ENCODE data around the gene WDR87. TPM values are rescaled to one million over a fixed set of nuclear protein-coding genes. Genes with fewer than 3 reads are reported as not detected.

The WDR87 gene
- total and polyA plus RNA-seq, 10 of the 15 experiments (the other 5 are each of a cell fraction or from before 2014, with no cell fraction given): not detected

- TF ChIP-seq, protein P1, sequence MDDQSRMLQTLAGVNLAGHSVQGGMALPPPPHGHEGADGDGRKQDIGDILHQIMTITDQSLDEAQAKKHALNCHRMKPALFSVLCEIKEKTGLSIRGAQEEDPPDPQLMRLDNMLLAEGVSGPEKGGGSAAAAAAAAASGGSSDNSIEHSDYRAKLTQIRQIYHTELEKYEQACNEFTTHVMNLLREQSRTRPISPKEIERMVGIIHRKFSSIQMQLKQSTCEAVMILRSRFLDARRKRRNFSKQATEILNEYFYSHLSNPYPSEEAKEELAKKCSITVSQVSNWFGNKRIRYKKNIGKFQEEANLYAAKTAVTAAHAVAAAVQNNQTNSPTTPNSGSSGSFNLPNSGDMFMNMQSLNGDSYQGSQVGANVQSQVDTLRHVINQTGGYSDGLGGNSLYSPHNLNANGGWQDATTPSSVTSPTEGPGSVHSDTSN (IDR thresholded peaks at IDR 0.05; ENCODE audit: insufficient replicate concordance, low read depth, low read length): no peak
- TF ChIP-seq CBFB (IDR thresholded peaks at IDR 0.05; ENCODE audit: low read depth) (no peak), CHD1 (IDR thresholded peaks at IDR 0.05; ENCODE audit: low read depth, low read length) (no peak), USF1 (IDR thresholded peaks at IDR 0.05; ENCODE audit: borderline replicate concordance, extremely low read length, insufficient read depth, low read depth, low read length) (no peak), HDAC2 (IDR thresholded peaks at IDR 0.05) (no peak), HCFC1 (IDR thresholded peaks at IDR 0.05; ENCODE audit: low read length) (no peak), ZNF217 (IDR thresholded peaks at IDR 0.05) (no peak), RCOR1 (conservative IDR thresholded peaks at IDR 0.05; ENCODE audit: low read depth, low read length) (no peak), SIN3A (IDR thresholded peaks at IDR 0.05; ENCODE audit: low read depth, low read length) (no peak; the same call in 1 of the 2 replicates), CEBPB (IDR thresholded peaks at IDR 0.05; ENCODE audit: borderline replicate concordance in 1 of 2, low read depth in 2 of 2, low read length in 2 of 2) (no peak), IRF4 (IDR thresholded peaks at IDR 0.05; ENCODE audit: low read depth, low read length) (no peak), POLR2AphosphoS2 (IDR thresholded peaks at IDR 0.05; ENCODE audit: low read depth, low read length) (no peak), SP1 (IDR thresholded peaks at IDR 0.05; ENCODE audit: low read depth, low read length) (no peak), STAT3 (IDR thresholded peaks at IDR 0.05; ENCODE audit: low read depth, low read length) (no peak), ZNF274 (IDR thresholded peaks at IDR 0.05; ENCODE audit: insufficient read depth, insufficient read length) (no peak), IKZF2 (IDR thresholded peaks at IDR 0.05) (peak; percentile 61 to 76; a peak in 2 of 4 replicates), BHLHE40 (IDR thresholded peaks at IDR 0.05; ENCODE audit: borderline replicate concordance in 1 of 2, low read depth in 2 of 2, low read length in 1 of 2) (peak; percentile 60 to 79; a peak in 3 of 4 replicates), TCF3 (IDR thresholded peaks at IDR 0.05; ENCODE audit: borderline replicate concordance, insufficient read depth, low read depth, low read length) (0 out of 2 replicates have a peak, but pooled peaks have one; percentile 58), CREM (IDR thresholded peaks at IDR 0.05; ENCODE audit: low read depth) (no peak), PAX5 (IDR thresholded peaks at IDR 0.05; ENCODE audit: borderline replicate concordance, low read depth, low read length) (peak; percentile 57; the same call in 1 of the 2 replicates), CREB1 (IDR thresholded peaks at IDR 0.05; ENCODE audit: low read depth) (no peak), BACH1 (IDR thresholded peaks at IDR 0.05; ENCODE audit: borderline replicate concordance) (no peak; the same call in 1 of the 2 replicates), WRNIP1 (IDR thresholded peaks at IDR 0.05; ENCODE audit: borderline replicate concordance, low read depth, low read length) (no peak), BMI1 (IDR thresholded peaks at IDR 0.05; ENCODE audit: borderline replicate concordance) (no peak), NFYA (IDR thresholded peaks at IDR 0.05; ENCODE audit: borderline replicate concordance, low read depth, low read length) (no peak), KDM1A (IDR thresholded peaks at IDR 0.05; ENCODE audit: borderline replicate concordance) (no peak)
- TF ChIP-seq, protein P2, sequence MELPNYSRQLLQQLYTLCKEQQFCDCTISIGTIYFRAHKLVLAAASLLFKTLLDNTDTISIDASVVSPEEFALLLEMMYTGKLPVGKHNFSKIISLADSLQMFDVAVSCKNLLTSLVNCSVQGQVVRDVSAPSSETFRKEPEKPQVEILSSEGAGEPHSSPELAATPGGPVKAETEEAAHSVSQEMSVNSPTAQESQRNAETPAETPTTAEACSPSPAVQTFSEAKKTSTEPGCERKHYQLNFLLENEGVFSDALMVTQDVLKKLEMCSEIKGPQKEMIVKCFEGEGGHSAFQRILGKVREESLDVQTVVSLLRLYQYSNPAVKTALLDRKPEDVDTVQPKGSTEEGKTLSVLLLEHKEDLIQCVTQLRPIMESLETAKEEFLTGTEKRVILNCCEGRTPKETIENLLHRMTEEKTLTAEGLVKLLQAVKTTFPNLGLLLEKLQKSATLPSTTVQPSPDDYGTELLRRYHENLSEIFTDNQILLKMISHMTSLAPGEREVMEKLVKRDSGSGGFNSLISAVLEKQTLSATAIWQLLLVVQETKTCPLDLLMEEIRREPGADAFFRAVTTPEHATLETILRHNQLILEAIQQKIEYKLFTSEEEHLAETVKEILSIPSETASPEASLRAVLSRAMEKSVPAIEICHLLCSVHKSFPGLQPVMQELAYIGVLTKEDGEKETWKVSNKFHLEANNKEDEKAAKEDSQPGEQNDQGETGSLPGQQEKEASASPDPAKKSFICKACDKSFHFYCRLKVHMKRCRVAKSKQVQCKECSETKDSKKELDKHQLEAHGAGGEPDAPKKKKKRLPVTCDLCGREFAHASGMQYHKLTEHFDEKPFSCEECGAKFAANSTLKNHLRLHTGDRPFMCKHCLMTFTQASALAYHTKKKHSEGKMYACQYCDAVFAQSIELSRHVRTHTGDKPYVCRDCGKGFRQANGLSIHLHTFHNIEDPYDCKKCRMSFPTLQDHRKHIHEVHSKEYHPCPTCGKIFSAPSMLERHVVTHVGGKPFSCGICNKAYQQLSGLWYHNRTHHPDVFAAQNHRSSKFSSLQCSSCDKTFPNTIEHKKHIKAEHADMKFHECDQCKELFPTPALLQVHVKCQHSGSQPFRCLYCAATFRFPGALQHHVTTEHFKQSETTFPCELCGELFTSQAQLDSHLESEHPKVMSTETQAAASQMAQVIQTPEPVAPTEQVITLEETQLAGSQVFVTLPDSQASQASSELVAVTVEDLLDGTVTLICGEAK (IDR thresholded peaks at IDR 0.05; ENCODE audit: borderline replicate concordance): no peak
These were observed 25.7 kb upstream of the WDR87 start (continued) for GRCh38 chr19:37931881-37932655.
